Stimulated activated CD8-positive, alpha-beta memory T cell treated with anti-CD3 and anti-CD28 coated beads, Interleukin-15, amount 100 ng/mL, for 48 hours (primary cell): ENCODE results near the gene LHPP.
"Not testable (repeated sequence)": the region's sequence is repeated elsewhere in the genome, so short reads cannot be mapped to it uniquely, and the experiment has no call there.

ENCODE experiments used
- DNase-seq, 2 donors: peaks; one replicate each; pipeline ENCODE4 v3.0.0-alpha.2; 2020; ENCODE audit warnings: low read depth in 2 of 2

LHPP gene

GRCh38 chr10:124606822-124607221 lies 145.2 kb downstream of the LHPP start:
- no peak for DNase-seq

GRCh38 chr10:124607693-124608092 lies 146.1 kb downstream of the LHPP start:
- DNase-seq, result no peak

DNA sequence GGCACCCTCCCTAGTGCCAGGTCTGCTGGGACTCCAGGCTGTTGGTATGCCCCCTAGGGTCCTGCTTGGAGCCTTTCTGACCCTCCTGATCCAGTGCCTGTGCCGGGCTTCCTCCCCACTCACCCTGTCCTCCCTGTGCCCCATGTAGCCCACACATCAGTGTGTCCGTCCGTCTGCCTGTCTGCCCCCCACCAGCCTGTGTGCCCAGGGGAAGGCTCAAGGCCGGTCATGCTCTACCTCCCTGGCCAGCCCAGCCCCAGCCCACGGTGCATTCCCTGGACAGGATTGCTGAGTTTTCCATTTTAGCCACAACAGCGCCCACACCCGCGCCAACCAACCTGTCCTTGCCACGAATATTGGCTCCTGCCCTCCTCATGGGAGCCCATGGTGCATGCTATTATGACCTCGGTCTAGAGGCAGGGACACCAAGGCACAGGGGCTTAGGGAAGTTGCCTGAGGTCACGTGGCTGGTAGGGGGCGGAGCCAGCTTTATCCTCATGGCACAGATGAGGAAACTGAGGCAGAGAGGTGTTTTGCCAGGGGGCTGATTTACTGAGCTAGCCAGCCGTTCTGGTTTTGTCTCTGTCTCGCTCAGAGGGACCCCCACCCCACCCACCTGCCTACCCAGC lies 146.6 kb downstream of the LHPP start:
- no peak for DNase-seq

DNA sequence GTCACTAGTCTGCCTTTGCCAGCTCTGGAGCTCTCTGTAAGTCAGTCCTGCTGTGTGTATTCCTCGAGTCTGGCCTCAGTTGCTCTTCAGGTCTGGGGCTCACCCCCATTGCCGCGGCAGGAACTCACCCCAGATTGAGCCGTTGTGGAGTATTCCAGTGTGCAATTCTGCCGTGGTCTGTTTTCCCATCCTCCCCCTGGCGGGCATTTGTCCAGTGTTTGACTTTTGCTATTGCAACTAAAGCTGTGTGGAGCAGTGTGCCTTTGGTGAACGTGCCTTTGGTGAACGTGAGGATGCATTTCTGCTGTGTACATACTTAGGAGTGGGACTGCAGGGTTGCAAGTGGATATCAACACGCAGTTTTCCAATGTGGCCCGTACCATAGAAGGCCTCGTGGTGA lies 148.1 kb downstream of the LHPP start:
- DNase-seq, result no peak

DNA sequence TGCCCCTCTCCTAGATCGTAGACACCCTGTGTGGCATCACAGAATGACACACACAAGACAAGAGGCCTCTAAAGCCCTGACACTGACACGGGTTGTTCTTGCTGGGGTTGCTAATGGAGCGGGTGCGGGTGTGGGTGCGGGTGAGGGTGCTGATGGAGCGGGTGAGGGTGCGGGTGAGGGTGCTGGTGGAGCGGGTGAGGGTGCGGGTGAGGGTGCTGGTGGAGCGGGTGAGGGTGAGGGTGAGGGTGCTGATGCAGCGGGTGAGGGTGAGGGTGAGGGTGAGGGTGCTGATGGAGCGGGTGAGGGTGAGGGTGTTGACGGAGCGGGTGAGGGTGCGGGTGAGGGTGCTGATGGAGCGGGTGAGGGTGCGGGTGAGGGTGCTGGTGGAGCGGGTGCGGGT lies 148.6 kb downstream of the LHPP start:
- not testable (repeated sequence) for DNase-seq

GRCh38 chr10:124610851-124611250 lies 149.2 kb downstream of the LHPP start:
- DNase-seq, result not testable (repeated sequence)

DNA sequence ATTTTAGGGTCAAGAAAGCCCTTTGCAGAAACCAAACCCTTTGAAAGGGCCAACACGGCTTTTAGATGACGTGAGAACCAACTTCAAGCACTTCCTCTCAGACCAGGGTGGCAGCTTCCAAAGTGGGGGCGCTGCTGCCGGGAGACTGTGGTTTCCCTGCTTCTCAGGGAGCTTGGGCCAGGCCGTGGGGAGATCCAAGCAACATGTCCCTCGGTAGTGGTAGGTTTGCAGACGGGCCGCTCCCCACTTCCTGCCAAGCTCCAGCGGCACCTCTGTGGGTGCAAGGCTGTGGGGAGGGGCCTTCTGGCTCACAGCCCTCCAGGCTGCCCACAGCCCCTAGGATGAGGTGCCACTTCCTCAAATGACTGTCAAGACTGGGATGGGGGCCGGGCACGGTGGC lies 150.1 kb downstream of the LHPP start:
- DNase-seq, result no peak

DNA sequence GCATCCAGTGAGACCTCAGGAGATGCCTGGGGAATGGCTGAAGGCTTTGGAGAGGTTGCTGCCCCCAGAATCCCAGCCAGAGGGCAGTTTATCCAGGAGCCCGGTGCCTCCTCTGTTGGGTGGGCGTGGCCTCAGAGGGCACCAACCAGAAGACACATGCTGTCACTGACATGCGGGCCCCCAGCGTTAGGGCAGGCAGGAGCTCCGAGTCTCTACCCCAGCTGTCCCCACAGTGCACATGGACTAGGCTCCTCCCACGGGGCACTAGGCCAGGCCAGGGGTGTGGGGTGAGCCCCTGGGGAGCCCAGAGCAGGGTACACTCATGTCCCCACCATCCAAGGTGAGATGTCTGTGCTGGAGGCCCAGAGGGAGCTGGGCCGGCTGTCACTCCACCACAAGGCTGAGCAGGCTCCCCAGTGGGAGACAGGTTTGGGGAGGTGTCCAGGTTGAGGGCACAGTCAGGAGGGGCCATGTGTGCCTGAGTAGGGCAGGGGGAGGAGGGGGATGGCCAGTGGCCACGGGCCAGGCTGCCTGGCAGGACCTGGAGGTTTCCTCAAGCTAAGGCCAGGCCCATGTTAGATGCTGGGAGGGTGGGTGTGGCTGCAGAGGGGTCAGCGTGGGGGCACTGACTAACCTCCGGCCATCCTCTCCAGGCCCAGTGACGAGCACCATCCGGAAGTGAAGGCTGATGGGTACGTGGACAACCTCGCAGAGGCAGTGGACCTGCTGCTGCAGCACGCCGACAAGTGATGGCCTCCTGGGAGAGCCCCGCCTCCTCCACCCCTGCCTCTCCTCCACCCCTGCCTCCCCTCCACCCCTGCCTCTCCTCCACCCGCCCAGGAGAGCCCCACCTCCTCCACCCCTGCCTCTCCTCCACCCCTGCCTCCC lies 151.2 kb downstream of the LHPP start:
- DNase-seq, result no peak

DNA sequence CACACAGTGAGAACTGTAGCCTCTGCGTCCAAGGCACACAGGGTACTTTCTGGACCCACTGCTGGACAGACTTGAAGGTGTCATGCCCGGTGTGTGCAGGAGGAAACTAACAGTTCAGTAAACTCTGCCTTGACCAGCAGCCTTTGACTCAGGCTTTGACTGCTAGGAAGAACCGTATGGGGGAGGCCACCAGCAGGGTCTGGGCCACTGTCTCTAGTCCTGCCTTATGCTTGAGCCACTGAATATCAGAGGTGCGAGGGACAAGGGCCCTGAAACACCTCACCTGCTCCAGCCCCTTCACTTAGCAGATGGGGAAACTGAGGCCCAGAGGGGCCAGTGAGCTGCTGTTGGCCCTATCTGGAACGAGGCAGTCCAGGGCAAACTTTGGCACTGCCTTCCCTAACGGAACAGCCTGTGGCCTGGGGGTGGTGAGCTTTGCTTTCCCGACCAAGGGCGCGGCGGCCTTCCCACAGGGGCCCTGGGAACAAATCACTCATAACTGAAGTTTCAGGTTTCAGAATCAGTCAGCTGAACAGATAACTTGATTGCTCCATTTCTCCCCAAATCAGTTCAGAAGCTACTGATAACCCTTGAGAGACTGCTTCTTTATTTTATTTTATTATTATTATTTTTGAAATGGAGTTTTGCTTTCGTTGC lies 152.5 kb downstream of the LHPP start:
- DNase-seq, result peak; percentile 46 to 60

- DNase-seq, result no peak
Observed at GRCh38 chr10:124615259-124615658, 153.6 kb downstream of the LHPP start.

DNA sequence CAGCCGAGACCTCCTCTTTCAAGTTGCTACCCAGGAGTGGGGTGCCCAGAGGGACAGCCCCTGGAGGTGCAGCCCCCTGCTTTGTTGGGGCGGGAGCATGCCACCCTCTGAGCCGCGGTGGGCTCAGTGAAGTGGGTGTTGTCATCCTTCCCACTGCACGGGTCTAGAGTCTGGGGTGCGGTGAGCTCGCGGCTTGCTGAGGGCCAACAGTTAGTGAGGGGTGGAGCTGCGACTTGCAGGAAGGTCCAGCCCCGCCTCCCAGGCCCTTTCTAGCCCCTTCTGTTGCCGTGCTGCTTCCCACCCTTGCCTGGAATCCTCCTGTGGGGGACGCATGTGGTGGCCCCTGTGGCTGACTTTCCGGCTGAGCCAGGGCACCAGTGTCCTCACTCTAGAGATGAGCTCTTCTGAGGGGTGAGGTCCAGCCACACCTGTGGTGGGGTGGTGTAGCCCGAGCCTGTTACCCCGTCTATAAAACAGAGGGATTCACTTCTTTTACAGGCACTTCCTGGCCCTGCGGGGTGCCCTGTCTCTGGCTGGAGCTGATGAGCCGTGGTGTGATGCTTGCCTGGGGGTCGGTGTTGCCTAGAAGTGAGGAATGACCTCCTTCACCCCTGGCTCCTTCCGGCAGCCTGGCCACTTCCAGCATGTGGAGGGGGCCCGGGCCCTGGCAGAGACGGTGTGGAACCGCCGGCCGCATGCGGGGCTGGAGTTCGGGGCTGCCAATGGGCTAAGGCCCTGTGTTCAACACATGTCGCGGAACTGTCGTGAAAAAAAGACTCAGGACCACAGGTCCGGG lies 154.6 kb downstream of the LHPP start:
- no peak for DNase-seq

DNA sequence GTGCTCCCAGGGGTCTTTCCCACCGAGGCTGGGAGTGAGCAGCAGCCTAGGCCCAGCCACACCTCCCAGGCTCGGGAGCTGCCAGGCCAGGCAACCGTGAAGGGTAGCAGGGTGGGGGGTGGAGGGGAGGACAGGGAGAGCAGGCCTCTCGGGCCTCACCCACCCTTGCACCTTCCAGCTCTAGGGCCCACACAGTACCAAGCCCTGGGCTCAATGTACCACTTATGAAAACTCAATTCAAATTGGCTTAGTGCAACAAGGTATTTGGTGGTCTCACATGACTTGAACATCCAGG lies 155.2 kb downstream of the LHPP start:
- DNase-seq, result no peak

DNA sequence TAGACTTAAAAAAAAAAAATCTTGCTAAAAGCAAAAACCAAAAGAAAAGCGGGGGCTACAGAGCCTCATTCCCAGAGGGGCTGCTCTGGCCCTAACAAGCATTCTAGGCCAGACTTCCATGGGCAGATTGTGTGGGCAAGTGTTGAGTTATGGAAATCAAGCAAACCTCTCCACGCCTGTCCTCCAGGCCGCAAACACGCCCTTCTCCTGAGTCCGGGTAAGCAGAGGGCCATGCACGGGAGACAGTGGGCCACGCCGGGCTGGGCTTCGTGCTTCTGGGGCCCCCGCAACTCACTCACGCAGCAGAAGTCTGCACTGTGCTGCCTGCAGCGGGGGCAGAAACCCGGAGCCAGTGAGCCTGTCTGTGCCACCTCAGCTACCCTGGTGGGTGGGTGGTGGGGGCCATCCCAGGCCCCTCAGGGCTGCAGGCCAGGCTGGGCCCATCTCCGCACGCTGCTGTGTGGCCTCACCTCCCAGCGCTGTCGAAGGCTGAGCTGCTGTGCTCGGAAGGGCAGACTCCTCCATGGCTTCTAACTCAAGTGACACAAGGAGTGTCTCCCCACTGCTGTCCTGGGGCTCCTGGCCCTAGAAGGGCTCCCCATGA lies 156.9 kb downstream of the LHPP start:
- no peak for DNase-seq

GRCh38 chr10:124619195-124619594 lies 157.6 kb downstream of the LHPP start:
- DNase-seq, result no peak

DNA sequence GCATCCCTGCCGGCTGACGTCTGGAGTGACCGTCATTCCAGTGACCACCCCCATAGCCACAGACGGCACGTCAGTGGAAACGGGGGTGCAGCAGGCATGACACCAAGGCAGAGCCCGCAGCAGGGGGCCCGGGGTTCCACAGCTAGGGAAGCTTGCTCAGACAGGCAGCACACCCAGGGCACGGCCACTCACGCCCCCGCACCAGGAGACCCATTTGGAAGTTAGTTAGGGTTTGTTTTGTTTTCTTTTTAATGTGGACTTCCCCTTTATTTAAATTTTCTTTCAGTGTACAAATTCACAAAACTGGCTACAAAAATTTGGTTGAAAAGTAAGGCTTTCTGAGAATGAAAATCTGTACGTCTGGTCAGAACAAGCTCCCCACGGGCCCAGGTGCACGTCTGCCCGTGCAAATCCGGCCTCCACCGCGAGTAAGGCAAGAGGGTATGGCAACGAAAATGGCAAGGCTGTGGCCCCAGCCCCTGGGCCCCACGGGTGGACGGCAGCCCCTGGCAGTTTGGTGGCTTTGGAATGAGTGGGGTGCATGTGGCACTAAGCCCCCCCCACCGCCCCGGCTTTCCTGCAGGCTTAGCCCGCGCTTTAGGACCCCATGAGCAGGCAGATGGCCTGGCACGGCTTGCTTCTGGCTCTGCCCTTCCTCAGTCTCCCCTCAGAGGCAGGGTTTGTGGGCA lies 158.3 kb downstream of the LHPP start:
- no peak for DNase-seq

GRCh38 chr10:124621637-124622036 lies 160.0 kb downstream of the LHPP start:
- DNase-seq, result no peak

GRCh38 chr10:124622158-124622557 lies 160.5 kb downstream of the LHPP start:
- no peak for DNase-seq

DNA sequence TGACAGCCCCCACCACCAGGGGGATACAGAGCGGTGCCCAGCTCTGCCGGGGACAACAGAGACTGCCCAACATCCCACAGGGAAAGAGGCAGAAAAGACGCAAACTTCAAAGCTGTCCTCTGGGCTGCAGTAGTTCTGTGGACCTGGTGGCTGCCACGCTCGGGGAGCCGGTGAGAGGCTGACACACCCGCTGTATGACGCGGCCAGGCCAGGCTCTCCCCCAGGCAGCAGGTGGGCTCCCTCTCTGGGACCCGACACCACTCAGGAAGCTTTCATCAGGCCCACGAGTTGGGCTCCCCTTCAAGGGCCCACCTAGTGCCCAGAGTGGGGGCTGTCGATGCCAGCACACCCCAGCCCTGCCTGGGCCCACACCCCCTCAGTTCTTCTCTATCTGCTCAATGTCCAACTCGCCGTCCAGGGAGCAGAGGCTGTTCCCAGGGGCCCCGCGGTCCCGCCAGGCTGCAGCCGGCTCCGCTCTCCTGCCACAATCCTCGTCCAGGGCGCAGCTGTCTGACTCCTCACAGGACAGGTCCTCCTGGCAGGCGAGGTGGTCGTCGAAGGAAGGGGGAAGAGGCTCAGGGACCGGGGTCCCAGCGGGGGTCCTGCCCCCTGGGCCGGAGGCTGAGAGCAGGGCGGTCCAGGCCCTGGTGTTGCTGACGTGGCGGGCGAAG lies 161.4 kb downstream of the LHPP start:
- no peak for DNase-seq

GRCh38 chr10:124624006-124624405 lies 162.4 kb downstream of the LHPP start:
- DNase-seq, result no peak

DNA sequence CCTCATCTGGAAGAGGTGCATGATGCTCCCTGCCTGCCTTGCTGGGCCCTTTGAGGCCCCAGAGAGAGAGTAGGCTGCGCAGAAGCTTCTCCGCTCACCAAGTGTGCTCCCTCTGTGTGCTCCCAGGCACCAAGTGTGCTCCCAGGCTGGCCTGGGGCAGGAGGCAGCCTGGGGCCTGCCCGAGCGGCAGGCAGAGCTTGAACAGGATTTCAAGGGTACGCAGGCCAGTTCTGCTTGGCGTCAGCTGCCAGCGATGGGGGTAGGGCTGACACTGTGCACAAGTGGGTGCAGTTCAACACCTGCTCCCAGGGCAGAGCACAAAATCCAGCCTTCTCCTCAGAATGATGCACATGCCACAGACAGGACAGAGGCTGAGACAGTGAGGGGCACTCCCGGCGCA lies 162.8 kb downstream of the LHPP start:
- DNase-seq, result no peak

DNA sequence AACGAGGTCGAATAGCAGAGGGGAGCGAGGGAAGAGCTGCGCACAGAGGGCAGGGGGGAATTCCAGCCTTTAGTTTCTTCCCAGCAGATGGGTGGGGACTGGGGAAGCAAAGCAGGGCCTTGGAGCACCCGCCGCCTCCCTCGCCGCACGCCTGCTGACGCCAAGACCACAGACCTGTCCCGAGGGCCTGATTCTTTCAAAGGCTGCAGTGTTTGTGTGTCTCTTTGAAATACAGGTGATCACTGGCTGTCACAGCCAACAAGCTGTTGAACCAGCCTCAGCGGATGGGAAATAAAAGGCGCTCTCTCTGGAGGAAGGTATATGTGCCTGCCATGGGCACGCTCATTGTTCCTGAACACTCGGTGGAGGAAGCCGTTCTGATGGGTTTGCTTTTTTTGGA lies 163.3 kb downstream of the LHPP start:
- DNase-seq, result no peak
